Kidney epithelial cell (primary cell): Measurements from ENCODE around the gene USP6NL. TPM values are rescaled to one million over a fixed set of nuclear protein-coding genes. Genes with fewer than 3 reads are reported as not detected.

Source experiments
- DNase-seq: peaks from one replicate; pipeline ENCODE4 v3.0.0-alpha.2; 2010; ENCODE audit warnings: low read depth
- H3K27me3 ChIP-seq: 2 replicates; pipeline ENCODE4 v1.6.0; 2011; ENCODE audit warnings: low read length; ENCODE audit not compliant: control insufficient read depth, insufficient read depth
- H3K36me3 ChIP-seq: 2 replicates; pipeline ENCODE4 v1.5.1; 2011; ENCODE audit warnings: low read length; ENCODE audit not compliant: control insufficient read depth, insufficient read depth
- H3K4me3 ChIP-seq: 2 replicates; pipeline ENCODE4 v1.5.1; 2011; ENCODE audit warnings: low read depth, mild to moderate bottlenecking, control low read depth, low read length
- total RNA-seq: library from RNA; depleted of rRNA; stranded (reverse); fragments of >200 nt; gene quantifications from 2 replicates; pipeline ENCODE4 v1.2.3, GENCODE V29; 2015
- TF ChIP-seq, protein P1 (sequence below): IDR thresholded peaks from 2 replicates; pipeline ENCODE4 v1.5.1; 2011; ENCODE audit warnings: mild to moderate bottlenecking, moderate library complexity, low read length, control low read depth, inconsistent platforms; ENCODE audit not compliant: insufficient read depth, poor library complexity, severe bottlenecking

The USP6NL gene
- total RNA-seq, 1 donor from 2014 or later: 21.2 TPM

DNA sequence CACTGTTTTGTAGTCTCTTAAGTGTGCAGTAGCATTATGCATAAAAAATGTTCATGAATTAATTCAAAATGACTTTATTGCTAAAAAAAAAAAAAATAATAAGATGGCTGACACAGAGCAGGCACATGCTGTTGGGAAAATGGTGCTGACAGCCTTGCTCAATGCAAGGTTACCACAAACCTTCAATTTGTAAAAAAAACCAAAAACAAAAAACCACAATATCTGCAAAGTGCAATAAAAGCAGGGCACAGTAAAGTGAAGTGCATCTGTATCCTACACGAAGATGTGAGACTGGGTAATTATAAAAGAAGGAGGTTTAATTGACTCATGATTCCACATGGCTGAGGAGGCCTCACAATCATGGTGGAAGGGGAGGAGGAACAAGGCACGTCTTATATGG lies 185.8 kb downstream of the USP6NL start:
- TF ChIP-seq, protein P1, sequence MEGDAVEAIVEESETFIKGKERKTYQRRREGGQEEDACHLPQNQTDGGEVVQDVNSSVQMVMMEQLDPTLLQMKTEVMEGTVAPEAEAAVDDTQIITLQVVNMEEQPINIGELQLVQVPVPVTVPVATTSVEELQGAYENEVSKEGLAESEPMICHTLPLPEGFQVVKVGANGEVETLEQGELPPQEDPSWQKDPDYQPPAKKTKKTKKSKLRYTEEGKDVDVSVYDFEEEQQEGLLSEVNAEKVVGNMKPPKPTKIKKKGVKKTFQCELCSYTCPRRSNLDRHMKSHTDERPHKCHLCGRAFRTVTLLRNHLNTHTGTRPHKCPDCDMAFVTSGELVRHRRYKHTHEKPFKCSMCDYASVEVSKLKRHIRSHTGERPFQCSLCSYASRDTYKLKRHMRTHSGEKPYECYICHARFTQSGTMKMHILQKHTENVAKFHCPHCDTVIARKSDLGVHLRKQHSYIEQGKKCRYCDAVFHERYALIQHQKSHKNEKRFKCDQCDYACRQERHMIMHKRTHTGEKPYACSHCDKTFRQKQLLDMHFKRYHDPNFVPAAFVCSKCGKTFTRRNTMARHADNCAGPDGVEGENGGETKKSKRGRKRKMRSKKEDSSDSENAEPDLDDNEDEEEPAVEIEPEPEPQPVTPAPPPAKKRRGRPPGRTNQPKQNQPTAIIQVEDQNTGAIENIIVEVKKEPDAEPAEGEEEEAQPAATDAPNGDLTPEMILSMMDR: no peak
- DNase-seq: no peak
- Histone ChIP-seq H3K27me3 (no peaks in the 10 kb centered on the region), H3K36me3 (no peaks in the 10 kb centered on the region), H3K4me3 (no peak overlapping the region)

DNA sequence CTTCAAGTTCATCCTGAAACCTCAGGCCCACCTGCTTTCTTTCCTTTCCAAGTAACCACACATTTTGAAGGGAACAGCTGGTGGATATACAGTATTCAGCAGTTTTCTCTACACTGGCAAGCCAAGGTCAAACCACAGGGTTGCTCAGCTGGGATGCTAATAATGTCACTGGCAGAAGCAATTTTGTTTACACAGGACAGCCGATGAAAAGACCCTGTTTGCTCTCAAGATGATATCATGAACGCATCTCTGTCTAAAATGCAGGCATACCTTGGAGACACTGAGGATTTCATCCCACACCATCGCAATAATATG lies 186.2 kb downstream of the USP6NL start:
- H3K27me3 ChIP-seq: no peaks in the 10 kb centered on the region
- DNase-seq: no peak
- no peaks in the 10 kb centered on the region for H3K36me3 ChIP-seq
- TF ChIP-seq, protein P1: no peak
- H3K4me3 ChIP-seq: no peak overlapping the region

DNA sequence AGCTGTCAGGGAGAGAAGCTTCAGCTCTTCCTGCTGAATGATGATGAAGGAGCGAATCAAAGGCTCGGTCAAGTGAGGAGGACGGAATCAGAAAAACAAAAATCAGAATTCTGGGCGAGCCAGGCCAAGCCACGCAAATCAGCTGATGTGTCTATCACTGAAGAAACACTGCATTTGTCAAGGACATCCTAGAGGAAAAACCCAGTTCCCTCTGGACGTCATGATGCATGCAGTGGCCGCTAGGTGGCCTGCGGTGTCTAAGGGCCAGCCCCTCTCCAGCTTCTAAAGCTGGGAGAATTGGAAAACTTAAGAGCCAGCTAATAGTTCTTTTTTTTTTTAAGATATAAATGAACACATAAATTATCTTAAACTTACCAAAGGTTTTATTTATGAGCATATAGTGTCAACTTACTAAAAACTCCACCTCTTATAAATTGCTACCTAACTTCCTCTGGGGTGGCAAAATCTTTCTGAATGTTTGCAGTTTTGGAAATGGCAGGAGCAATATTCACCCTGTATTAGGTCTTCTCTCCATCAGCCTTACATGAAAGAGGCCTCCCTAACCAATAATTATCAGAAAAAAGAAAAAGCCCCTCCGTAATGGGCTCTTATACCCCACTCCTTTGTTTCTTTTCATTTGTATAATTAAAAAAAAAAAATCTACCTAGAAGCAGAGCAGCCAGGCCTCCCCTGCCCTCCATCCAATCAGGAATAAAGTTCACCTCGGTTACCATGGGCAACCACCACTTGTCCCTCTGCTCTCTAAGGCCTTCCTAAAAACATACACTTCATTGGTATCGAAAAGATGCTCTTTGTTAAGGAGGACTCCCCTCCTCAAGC lies 186.8 kb downstream of the USP6NL start:
- no peaks in the 10 kb centered on the region for H3K27me3 ChIP-seq
- no peak overlapping the region for H3K4me3 ChIP-seq
- no peaks in the 10 kb centered on the region for H3K36me3 ChIP-seq
- no peak for DNase-seq
- TF ChIP-seq, protein P1: peak; percentile 96

DNA sequence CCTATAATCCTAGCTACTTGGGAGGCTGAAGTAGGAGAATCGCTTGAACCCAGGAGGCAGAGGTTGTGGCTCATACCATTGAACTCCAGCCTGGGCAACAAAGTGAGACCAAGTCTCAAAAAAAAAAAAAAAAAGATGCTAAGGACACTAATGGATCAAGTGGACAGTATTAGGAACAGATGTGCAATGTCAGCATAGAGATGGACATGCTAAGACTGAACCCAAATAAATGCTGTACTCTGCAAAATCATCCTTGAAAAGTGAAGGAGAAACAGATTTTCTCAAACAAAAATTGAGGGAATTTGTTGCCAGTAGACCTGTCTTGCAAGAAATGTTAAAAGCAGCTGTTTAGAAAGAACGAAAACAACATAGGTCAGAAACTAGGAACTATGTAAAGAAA lies 194.5 kb downstream of the USP6NL start:
- DNase-seq: no peak
- Histone ChIP-seq H3K36me3 (no peaks in the 10 kb centered on the region), H3K27me3 (no peaks in the 10 kb centered on the region), H3K4me3 (no peak overlapping the region)
- TF ChIP-seq, protein P1: no peak

DNA sequence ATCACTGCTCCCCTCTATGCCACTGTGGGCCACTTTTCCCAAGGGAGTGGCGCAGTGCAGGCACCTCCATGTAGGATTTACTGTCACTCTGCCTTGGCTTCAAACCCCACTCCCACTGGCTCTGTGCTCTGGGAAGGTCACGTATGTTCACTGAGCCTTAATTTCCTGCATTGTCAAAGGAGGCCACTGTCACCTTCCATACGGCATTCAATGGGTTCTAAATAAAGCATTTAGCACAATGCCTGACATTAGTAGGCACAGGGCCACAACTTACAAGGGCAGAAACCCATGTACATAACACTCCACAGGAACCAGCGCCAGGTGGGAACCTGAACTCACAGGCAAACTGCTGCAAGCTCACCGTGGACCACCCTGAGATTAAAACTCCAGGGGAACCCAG lies 196.4 kb downstream of the USP6NL start:
- no peaks in the 10 kb centered on the region for H3K36me3 ChIP-seq
- TF ChIP-seq, protein P1: no peak
- no peaks in the 10 kb centered on the region for H3K27me3 ChIP-seq
- DNase-seq: no peak
- no peak overlapping the region for H3K4me3 ChIP-seq
